Skeletal muscle tissue (tissue), 4 donors: Measurements from ENCODE around the gene DPYD. TPM values are rescaled to one million over a fixed set of nuclear protein-coding genes. Genes with fewer than 3 reads are reported as not detected.

Source experiments
- H3K27ac ChIP-seq: one replicate; pipeline ENCODE4 v1.7.0; 2013; ENCODE audit warnings: mild to moderate bottlenecking, low read depth, low read length, inconsistent platforms
- H3K27me3 ChIP-seq, 3 donors: one replicate each; pipeline ENCODE4 v1.7.0; 2013; ENCODE audit warnings: low read length in 3 of 3; ENCODE audit not compliant: control insufficient read depth in 3 of 3, insufficient read depth in 3 of 3
- H3K36me3 ChIP-seq, 3 donors: one replicate each; pipeline ENCODE4 v1.7.0; 2013; ENCODE audit warnings: low read length in 3 of 3; ENCODE audit not compliant: control insufficient read depth in 3 of 3, insufficient read depth in 3 of 3
- H3K4me1 ChIP-seq, 3 donors: one replicate each; pipeline ENCODE4 v1.7.0; 2013; ENCODE audit warnings: low read length in 3 of 3, mild to moderate bottlenecking in 3 of 3; ENCODE audit not compliant: control insufficient read depth in 3 of 3, insufficient read depth in 3 of 3
- H3K4me3 ChIP-seq, 3 donors: one replicate each; pipeline ENCODE4 v1.7.0; 2013; ENCODE audit warnings: low read length in 3 of 3
- H3K9ac ChIP-seq, 3 donors: one replicate each; pipeline ENCODE4 v1.7.0; 2013; ENCODE audit warnings: low read length in 3 of 3, mild to moderate bottlenecking in 3 of 3, moderate library complexity in 2 of 3, low read depth in 1 of 3
- H3K9me3 ChIP-seq, 3 donors: one replicate each; pipeline ENCODE4 v1.7.0; 2013; ENCODE audit warnings: low read length in 3 of 3; ENCODE audit not compliant: control insufficient read depth in 3 of 3
- total RNA-seq: library from RNA; depleted of rRNA; stranded (reverse); fragments of >200 nt; gene quantifications from one replicate; pipeline ENCODE4 v1.2.3, GENCODE V29; 2014
- donor health status: Osteomylitis.

Gene DPYD
- total RNA-seq, 1 donor from 2014 or later, result 18.8 TPM

DNA sequence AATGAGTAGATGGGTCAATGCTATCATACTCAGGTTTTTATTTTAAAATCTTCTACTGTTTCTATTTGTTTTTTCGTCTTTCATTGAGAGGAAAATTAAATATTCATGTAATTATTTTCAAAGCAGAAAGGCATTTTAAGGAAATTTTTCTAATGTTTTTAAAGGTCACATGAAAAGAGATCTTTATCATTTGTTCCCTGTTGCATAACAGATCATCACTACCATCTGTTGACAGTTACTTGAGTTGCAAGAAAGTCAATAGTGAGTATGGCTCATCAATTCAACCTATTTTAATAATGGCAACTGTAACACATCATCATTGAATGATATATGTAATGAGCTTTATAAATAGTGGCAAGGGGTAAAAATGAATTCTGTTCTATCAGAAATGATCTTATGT is 369.7 kb downstream of the DPYD start:
- no peak overlapping the region for H3K27ac ChIP-seq
- H3K27me3 ChIP-seq, result no peaks in the 10 kb centered on the region
- H3K9ac ChIP-seq, result no peak overlapping the region
- no peak overlapping the region for H3K4me3 ChIP-seq
- H3K4me1 ChIP-seq, result no peaks in the 10 kb centered on the region
- H3K9me3 ChIP-seq, result no peaks in the 10 kb centered on the region
- no peaks in the 10 kb centered on the region for H3K36me3 ChIP-seq

DNA sequence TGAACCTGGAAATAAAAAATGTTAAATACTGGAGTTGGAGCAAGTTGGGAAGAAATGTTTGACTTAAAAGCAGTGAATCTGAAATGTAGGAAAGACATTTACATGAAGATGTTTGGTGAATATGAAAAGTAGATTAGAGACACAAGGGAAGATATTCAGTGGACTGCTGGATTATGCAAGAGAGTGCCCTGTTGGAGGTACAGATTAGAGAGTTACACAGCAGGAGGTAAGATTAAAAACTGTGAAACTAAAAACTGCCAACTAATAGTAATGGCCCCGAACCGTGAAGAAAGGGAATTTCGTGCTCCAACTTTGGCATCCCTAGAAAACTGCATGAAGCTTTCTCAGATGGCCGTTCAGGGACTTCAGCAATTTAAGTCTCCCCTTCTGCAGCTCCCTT is 375.4 kb downstream of the DPYD start:
- Histone ChIP-seq H3K4me1 (no peaks in the 10 kb centered on the region), H3K27ac (no peak overlapping the region), H3K9ac (no peak overlapping the region), H3K36me3 (peaks cover 0 to 4% (median 2%) of the 10 kb centered on the region in 3 donors), H3K9me3 (no peaks in the 10 kb centered on the region), H3K4me3 (no peak overlapping the region), H3K27me3 (no peaks in the 10 kb centered on the region)

DNA sequence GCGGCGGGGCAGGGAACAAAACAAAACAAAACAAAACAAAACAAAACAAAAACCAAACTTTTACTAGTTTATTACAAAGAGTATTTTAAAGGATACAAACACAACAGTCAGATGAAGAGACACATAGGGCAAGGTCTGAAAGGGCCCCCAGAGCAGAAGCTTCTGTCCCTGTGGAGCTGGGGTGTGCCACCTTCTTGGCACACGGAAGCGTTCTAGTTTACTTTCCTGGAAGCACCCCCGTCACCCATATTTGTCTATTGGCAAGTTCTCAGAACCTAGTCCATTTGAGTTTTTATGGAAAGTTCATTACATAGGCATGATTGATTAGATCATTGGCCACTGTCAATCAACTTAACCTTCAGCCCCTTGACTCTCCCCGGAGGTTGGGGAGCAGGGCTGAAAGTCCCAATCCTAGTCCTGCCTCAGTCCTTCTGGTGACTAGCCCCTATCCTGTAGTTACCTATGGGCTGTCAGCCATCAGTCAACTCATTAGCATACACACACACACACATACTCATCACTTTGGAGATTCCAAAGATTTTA is 380.4 kb downstream of the DPYD start:
- Histone ChIP-seq H3K9me3 (no peaks in the 10 kb centered on the region), H3K4me3 (no peak overlapping the region), H3K9ac (no peak overlapping the region), H3K36me3 (peaks cover 0 to 4% (median 2%) of the 10 kb centered on the region in 3 donors), H3K27me3 (no peaks in the 10 kb centered on the region), H3K4me1 (no peaks in the 10 kb centered on the region), H3K27ac (no peak overlapping the region)

DNA sequence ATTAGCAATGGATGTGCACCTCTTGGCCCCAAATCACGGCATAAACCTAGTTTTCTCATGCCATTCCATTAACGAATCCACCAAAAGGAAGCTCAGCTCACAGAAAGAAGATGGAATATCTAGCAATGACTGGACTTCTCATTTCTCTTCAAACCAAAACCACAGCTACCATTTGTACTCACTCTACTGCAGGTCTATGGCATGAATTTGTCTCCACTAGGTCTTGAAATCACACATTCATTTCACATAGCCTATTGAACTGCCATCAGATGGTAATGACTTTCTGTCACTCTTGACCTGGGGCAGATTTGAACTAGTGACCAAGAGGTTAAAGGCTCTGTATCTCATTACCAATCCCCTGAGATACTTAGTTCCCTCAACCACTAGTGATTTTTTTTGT is 382.7 kb downstream of the DPYD start:
- Histone ChIP-seq H3K9ac (no peak overlapping the region), H3K36me3 (no peaks in the 10 kb centered on the region), H3K9me3 (no peaks in the 10 kb centered on the region), H3K27ac (no peak overlapping the region), H3K4me1 (no peaks in the 10 kb centered on the region), H3K4me3 (no peak overlapping the region), H3K27me3 (no peaks in the 10 kb centered on the region)

DNA sequence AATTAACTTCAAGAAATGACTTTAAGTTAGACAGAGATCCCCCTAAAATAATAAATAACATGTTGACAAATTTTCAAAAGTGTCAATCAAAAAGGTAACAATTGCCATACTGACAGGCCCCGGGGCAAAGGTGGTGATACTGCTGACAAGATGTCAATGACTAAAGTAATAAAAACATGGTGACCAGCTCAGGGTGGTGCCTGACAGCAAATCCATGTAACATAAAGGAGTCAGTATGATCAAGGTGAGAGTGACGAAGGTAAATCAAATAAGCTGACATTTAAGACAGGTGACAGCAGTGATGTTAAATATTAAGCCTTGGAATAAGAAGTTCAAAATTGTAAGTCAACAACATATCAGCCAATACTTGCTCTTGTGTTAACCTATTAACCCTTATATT is 387.5 kb downstream of the DPYD start:
- no peak overlapping the region for H3K4me3 ChIP-seq
- no peak overlapping the region for H3K9ac ChIP-seq
- no peak overlapping the region for H3K27ac ChIP-seq
- no peaks in the 10 kb centered on the region for H3K36me3 ChIP-seq
- no peaks in the 10 kb centered on the region for H3K4me1 ChIP-seq
- no peaks in the 10 kb centered on the region for H3K27me3 ChIP-seq
- no peaks in the 10 kb centered on the region for H3K9me3 ChIP-seq

DNA sequence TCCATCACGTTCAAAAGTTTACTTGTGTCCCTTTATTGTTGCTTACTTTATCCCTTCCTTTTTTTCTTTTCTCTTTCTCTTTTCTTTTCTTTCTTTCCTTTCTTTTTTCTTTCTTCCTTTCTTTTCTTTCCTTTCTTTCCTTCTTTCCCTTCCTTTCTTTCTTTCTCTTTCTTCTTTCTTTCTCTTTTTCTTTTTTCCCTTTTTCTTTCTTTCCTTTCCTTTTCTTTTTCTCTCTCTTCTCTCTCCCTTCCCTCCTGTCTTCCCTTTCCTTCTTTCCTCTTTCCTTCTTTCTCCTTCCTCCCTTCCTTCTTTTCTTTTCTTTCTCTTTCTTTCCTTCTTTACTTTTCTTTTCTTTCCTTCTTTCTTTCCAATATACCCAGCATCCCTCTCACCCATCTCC is 391.2 kb downstream of the DPYD start:
- no peak overlapping the region for H3K27ac ChIP-seq
- no peaks in the 10 kb centered on the region for H3K27me3 ChIP-seq
- H3K4me3 ChIP-seq, result no peak overlapping the region

DNA sequence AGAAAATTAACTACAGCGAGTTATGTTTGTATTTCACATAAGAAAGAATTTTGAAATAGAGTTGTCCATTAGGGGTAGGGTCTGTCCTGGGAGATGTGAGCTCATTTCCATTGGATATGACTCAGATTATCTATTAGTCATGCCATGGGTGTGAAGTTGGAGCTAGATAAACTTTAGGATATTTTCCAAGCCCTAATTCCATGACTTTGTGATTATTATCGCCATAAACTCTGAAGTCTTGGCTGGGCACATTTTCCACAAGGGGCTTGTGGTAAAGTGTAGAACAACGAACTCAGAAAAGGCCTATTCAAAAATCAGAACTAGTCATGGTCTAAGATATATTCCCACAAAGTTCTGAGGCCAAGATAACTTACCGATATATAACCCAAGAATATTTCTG is 396.6 kb downstream of the DPYD start:
- no peaks in the 10 kb centered on the region for H3K4me1 ChIP-seq
- no peaks in the 10 kb centered on the region for H3K27me3 ChIP-seq
- no peak overlapping the region for H3K9ac ChIP-seq
- no peaks in the 10 kb centered on the region for H3K36me3 ChIP-seq
- no peak overlapping the region for H3K4me3 ChIP-seq
- no peaks in the 10 kb centered on the region for H3K9me3 ChIP-seq
- no peak overlapping the region for H3K27ac ChIP-seq

More for the DNA sequence above, 391.2 kb downstream of the DPYD start:
- H3K9ac ChIP-seq, result no peak overlapping the region
- H3K36me3 ChIP-seq, result no peaks in the 10 kb centered on the region
- H3K4me1 ChIP-seq, result no peaks in the 10 kb centered on the region
- H3K9me3 ChIP-seq, result no peaks in the 10 kb centered on the region

DNA sequence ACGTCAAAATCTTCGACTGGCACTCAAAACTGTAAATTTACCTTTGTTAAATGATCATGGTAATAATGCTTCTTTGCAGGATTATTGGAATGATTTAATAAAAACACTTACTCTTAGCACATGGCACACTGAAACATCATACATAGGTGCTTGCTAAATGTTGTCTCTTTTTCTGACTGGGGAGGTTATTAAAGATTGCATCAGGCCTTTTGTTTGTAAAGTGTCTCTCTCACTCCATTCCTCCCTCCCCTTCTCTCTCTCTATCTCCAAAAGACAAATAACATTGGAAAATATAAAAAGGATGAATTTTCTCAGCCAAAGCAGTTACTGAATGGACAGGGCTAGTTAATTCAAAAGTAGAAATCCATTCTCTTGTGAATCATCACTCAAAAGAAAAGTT is 404.2 kb downstream of the DPYD start:
- Histone ChIP-seq H3K9me3 (no peaks in the 10 kb centered on the region), H3K27ac (no peak overlapping the region), H3K4me3 (no peak overlapping the region), H3K4me1 (no peaks in the 10 kb centered on the region), H3K9ac (no peak overlapping the region), H3K27me3 (no peaks in the 10 kb centered on the region), H3K36me3 (no peaks in the 10 kb centered on the region)

DNA sequence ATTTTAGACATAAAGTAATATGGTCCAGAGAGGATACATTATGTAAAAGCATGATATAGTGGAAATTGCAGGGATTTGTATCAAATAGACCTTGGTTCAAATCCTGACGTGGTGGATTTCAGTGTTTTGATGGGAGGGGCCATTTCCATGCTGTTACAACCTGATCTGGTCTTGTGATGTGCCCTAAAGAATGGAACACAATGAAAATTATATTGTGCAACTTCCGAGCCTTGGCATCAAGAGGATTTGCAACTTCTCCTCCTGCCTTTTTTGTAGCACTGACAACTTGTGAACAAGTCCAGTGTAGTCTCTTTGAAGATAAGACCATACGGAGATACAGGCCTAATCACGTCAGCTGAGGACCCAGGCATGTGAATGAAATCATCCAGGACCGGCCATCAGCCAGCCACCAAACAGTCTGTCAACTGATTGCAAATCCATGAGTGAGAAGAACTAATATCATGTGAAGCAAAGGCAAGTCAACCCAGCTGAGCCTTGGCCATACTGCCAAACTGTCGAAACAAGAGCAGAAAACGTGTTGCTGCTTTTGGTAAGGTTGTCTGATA is 412.1 kb downstream of the DPYD start:
- Histone ChIP-seq H3K36me3 (no peaks in the 10 kb centered on the region), H3K9me3 (no peaks in the 10 kb centered on the region), H3K27me3 (no peaks in the 10 kb centered on the region), H3K27ac (no peak overlapping the region), H3K9ac (no peak overlapping the region), H3K4me1 (no peaks in the 10 kb centered on the region), H3K4me3 (no peak overlapping the region)

DNA sequence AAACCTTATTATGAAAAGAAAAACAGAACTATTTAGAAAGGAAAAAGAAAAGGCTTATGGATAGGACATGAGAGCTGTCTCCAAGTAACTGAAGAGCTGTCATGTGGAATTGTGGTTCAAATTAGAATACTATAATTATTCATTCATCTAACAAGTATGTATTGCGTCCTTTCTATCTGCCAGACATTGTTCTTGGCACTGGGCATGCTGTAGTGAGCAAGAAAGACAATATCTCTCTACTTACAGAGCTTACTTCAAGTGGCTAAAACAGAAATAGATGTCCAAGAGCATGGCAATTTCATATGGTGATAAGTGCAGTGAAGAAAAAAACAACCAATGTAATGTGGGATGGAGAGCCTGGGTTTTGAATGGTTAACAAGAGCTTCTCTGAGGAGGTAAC is 413.0 kb downstream of the DPYD start:
- Histone ChIP-seq H3K9ac (no peak overlapping the region), H3K9me3 (no peaks in the 10 kb centered on the region), H3K36me3 (no peaks in the 10 kb centered on the region), H3K4me1 (no peaks in the 10 kb centered on the region), H3K4me3 (no peak overlapping the region), H3K27ac (no peak overlapping the region), H3K27me3 (no peaks in the 10 kb centered on the region)
